ENCODE measurements around the gene SH3GL3.

Gene SH3GL3

DNA sequence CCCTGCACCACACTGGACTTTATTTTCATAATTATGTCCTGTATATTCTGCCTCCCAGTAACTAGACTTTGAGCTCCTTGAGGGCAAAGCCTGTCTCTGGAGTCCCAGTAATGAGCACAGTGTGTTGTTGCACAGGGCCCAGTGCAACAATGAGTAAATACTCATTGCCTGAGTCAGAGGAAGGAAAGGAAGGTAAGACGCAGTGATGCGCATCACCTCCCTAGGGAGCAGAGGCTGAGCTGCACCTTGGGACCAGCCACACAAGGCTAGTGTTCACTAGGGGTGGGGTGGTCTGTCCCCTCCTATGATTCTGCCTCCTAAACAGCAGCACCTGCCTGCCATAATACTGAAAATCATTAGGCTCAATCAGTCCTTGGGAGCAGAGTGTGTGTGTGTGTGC is 120.2 kb downstream of the SH3GL3 start:
- DNase-seq (ENCODE audit: low spot score) = no peak

DNA sequence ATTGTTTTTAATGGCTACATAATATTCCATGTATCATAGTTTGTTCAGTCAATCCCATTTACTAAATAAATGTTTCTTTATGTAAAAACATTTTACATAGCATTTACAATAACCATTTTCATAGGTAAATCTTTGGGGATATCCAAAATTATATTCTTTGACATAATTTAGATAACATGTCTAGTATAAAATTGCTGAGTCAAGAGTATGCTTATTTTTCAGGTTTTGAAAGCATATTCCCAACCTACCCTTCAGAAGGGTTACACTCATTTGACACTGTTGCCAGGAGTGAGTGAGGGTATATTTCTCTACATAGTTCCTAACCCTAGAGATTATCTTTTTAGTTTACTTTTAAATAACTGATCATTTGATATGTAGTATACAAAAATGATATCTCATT is 122.2 kb downstream of the SH3GL3 start:
- DNase-seq (ENCODE audit: low spot score) = no peak

DNA sequence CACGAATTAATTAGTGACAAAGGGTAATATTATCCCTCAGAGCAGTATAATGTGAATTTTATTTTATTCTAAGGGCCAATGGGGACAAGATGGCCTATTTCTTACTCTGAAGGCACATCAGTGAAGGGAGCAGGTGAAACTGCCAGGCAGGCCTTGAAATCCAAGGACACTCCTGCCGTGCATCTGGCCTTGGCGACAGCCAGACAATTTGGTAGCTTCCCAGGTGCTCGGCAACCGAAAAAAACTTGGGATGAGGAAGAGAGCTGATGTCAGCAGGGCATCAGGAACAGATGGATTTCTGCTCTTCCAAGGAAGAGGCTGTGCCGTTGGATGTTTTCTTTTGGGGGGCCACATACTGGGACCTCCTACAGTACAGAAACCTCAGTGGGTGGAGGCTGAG is 123.6 kb downstream of the SH3GL3 start:
- no peak for DNase-seq (ENCODE audit: low spot score)

DNA sequence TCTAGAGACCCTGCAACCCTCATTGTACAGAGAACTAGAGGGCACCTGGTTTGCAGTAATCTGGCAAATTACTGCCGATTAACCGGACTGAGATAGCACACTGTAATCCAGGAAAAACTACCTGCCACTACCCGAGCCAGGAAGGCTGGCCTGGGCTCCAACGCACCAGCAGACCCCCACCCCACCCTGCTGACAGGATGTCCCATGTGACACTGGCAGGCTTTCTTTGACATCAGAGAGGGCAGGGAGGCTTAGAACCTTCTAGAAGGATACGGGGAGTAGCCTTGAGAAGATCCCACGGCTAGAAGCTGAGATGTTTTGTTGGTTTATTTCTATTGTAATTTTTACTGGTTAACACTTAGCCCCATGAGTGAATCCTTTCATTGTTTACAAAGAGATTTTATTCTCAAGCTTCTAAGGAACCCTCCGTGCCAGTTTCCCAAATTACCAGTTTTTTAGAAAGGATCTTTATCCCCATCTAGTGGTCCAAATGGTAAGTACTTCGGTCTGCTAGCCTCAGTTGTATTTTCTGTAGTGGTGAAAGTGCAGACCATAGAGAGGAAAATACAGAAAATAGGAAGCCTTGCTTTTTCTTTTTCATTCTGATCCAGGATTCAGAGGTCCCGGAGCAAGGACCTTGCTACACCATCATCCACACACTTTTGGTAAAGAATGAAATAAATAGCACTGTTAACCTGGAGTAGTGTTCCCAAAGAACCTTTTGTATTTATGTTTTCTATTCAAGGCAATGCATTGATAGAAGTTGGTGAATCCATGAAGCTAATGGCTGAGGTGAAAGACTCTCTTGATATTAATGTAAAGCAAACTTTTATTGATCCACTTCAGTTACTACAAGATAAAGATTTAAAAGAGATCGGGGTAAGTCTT is 124.9 kb downstream of the SH3GL3 start:
- peak; percentile 88 for DNase-seq (ENCODE audit: low spot score)

DNA sequence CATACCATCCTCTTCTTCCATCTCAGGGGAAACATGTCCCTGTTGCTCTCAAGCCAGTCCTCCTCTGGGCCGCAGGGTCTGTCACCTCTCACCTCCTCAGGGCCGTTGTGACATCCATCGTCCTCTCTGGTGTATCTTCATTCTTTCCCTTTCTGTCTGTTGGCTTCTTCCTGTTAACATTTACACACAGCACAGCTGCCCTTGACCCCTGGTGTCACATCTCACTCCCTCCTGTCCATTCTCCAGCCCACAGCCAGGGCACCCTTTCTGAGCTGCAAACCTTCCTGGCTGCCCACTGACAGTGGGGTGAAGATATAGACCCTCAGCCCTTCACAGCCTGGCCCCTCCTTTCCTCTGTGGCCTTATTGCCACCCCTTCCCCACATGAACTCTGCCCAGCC is 127.2 kb downstream of the SH3GL3 start:
- no peak for DNase-seq (ENCODE audit: low spot score)

DNA sequence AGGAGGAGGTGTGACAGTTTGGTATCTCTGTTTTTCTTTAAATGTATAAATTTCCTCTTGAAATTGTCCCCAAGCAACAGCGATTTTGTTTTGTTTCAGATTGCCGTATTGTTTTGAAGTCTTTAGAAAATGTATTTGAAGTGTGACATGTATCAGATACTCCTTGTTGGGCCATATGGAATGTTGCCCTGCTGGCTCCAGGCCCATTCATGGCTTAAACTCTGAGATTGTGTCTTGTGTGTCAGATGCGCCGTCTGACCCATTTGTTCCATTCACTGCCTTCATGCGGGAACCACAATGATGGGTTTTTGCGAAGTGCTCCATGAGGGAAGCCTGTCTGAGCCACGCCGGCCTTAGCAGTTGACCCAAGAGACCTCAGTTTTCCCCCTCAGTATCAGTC is 131.6 kb downstream of the SH3GL3 start:
- no peak for DNase-seq (ENCODE audit: low spot score)

DNA sequence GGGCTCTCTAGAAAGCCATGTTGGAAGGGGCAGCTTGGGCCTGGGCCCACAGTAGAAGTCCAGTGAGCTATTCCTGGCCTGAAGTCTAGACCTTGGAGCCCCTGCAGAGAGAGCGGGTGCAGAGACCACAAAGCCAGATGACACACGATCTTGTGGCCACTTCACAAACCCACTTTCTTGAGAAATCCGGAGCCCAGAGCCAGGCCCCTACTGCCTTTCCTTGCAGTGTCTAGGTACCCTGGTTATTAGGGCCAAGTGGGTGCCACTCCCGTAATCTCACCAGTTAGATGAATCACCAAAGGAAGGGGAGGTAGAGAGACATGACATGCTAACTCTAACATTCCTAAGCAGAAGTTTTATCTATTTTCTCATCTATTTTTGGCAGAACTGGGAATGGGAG is 134.2 kb downstream of the SH3GL3 start:
- DNase-seq (ENCODE audit: low spot score) = no peak

DNA sequence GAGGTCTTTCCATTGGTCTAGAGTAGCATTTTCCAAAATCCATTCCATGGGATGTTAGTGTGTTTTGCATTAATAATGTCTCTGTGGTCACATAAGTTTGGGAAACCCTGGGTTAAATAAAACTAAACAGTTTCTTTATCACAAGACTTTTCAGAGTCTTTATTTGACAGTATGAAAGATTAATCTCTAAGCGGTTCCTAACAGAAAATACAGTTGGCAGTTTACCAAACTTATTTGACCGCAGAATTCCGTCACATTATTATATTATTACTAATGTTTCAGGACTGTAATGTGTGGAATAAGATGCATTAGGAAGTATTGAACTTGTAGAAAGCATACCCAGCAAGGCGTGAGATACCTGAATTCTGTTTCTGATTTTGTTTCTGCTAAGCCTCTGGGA is 135.2 kb downstream of the SH3GL3 start:
- no peak for DNase-seq (ENCODE audit: low spot score)

DNA sequence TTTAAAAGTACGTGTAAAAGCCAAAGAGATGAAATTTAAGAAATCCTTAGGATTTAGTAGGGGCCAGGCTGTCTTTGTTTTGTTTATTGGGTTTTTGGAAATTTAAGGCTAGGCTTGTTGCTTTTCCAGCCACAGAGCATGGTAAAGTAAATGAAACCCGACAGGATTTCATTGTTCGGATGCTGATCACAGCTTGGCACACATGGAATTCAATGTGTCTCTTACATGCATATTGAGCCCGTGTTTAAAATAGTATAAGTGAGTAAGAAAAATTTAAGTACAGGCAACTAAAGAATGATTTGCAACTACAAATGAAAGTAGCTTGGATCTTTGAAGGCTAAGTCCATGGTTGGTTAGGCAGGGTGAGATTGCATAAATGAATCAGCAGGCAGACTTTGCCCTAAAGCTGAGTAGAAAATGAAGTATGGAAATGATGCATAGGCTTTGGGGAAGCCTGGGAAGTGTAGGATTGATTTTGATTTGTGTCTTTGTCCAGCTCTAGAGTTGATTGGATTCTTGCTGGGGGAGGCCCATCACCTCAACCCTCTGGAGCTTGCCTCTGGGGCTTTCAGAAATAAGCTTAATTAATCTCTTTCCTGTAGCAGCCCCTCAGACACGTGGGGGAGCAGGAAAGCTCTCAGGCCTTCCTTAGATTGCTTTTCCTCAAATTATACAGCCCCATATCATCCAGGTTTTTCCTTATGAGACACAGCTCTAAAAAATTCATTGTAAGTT is 138.6 kb downstream of the SH3GL3 start:
- no peak for DNase-seq (ENCODE audit: low spot score)

DNA sequence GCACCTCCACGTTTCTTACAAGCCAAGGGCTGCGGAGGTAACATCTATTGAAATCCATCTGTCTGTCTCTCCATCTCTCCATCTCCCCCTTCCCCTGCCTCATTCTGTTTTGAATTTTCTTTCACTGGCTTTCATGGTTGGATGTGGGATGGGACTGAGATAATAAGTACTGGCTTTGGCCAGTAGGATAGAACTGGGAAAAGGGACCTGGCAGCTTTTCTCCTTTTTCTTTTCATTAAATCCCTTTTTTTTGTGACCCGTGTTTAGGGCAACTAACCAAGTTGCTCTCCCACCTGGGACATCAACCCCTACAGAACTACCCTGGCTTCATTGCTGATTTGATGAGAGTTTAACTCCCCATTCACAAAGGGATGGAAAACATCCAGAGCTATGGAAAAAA is 139.9 kb downstream of the SH3GL3 start:
- DNase-seq (ENCODE audit: low spot score) = no peak

DNA sequence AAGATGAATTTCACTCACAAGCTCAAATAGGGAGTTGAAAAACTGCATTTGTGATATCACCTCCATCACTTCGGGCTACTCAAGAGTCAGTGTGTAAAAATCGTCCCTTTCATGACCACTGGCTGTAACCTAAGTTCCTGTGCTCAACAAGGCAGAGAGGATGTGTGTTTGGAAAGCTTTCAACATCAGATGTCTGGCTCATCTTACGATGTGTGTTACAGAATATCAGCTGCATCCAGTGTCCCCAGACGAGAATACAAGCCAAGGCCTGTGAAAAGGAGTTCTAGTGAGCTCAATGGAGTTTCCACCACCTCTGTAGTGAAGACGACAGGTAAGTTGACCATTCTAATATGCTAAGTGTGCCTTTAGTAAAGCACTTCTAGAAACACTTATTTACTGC is 141.3 kb downstream of the SH3GL3 start:
- no peak for DNase-seq (ENCODE audit: low spot score)

DNA sequence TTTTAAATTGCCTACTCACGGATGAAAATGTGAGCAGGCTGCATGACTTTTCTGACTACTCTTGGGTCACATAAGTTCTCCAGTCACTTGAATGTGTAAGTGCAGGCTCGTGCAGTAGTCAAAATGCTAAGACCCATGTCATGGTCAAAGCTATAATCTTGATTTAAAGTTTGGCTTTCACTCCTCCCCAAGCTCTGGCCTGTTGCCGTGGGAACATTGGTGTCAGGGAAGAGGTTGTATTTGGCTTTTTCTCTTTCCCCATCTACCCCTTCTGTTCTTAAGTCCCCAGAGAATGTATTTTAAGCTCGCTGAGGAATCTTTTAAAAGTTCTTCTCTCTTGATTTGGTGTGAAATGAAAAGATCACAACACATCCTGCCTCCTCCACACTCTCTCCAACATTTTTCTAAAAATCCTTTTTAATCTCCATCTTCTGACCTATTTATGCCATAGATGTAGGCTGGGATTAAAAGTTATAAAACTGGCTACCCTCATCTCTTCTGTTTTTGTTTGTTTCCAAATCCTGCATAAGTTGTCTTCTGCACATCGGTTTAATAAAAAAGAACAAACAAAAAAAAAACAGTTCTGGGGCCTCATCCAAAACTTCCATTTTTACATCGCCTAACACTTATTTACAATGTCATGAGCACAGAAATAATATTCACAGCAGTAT is 145.4 kb downstream of the SH3GL3 start:
- no peak for DNase-seq (ENCODE audit: low spot score)

DNA sequence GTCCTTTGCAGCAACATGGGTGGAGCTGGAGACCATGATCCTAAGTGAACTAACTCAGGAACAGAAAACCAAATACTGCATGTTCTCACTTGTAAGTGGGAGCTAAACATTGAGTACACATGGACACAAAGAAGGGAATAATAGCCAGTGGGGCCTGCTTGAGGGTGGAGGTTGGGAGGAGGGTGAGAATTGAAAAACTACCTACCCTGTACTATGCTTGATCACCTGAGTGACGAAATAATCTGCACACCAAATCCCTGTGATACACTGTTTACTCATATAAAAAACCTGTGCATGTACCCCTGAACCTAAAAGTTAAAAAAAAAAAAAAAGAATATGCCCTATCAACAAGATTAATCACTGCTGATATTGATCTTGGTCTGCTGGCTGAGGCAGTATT is 148.1 kb downstream of the SH3GL3 start:
- no peak for DNase-seq (ENCODE audit: low spot score)

DNA sequence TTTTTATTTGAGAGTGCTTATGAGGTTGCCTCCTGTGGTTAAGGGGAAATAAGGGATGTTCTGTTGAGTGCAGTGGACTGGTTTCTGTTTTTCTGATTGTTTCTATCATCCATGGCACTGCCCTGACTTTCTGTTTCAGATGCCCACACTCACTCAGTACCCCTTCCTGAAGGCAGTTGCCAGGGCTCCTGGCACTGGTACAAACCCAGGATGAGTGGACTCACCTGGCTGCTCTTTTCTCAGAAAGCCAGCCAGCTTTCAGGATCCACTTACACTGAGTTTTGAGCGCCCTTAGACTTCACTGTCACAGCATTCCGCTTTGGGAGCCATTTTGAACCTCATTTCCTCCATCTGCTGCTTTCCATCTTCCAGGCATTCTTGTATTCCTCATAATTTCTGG is 150.9 kb downstream of the SH3GL3 start:
- no peak for DNase-seq (ENCODE audit: low spot score)

DNA sequence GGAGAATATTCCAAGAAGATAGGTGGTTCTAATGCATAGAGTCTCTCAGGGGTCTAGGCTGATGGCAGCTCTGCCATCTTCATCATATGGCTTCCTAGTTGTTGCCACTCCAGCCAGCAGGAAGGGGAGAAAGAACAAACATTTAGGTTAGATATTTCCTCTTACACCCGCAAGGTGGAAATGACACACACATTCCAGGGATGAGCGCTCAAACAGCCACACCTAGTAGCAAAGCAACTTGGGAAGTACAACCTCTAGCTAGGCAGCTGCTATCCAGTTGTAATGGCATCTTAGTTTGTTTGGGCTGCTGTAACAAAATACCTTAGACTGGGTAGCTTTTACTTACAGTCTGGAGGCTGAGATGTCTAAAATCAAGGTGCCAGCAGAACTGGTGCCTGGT is 154.9 kb downstream of the SH3GL3 start:
- no peak for DNase-seq (ENCODE audit: low spot score)

DNA sequence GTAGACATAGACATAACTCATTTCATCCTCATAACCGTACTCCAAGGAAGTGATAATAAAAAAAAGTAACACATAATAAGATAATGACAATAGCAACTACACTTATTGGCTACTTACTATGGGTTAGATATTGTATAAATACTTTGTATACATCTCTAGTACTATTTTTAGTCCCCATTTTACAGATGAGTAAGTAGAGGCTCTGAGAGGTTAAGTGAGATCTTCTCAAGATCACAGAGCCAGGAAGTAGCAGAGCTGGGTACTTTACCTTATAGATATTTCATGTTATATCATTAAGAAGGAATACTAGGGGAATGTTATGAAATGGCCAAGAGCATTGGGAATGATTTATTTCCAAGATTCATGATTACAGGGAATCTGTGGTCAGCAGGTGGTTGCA is 157.4 kb downstream of the SH3GL3 start:
- no peak for DNase-seq (ENCODE audit: low spot score)

DNA sequence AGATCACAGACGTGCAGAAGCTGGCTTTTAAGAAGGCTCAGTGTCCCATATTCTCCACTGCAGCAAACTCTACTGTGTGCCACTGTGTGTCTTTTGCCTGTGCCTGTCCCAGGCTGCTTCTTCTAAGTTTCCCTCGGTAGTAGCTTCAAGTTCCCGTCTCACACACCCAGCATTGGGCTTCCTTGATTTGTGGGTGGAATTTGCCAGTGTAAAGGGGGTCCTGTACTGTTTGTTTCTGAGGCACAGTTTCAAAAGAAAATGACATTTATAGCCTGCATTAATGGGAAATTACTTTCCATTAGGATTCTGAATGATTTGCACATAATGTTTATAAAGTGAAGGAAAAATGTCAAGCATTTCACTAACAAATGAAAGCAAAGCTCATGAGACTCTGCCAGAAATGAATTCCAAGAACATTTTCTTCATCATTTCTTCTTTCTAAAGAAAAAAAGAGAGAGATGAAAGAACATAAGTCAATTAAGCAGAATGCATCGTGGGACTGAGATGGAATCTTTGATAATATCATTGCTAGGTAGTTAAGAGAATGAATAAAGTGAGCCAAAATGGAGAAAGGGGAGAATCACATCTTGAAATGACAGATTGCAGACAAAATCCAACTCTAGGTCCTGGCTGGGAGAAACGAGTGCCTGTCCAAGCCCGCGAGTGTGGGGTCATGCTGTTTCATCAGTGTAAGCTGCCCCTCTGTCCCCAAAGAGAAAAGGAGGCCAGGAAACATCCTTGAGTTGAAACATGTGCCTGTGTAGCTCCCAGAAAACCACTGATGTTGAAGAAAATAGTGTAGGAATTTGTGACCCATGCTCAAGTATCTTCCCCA is 158.2 kb downstream of the SH3GL3 start:
- DNase-seq (ENCODE audit: low spot score) = no peak

DNA sequence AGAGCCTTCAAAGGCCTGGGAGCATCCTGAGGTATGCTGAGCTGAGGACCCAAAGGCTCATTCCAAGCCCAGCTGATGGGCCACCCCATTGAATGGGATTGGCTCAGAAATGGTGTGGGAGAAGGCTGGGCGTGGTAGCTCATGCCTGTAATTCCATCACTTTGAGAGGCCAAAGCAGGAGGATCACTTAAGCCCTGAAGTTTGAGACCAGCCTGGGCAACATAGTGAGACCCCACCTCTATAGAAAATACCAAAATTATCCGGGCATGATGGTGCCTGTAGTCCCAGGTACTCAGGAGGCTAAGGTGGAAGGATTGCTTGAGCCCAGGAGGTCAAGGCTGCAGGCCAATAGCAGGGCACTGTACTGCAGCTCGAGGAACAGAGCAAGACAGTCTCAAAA is 163.0 kb downstream of the SH3GL3 start:
- no peak for DNase-seq (ENCODE audit: low spot score)

DNA sequence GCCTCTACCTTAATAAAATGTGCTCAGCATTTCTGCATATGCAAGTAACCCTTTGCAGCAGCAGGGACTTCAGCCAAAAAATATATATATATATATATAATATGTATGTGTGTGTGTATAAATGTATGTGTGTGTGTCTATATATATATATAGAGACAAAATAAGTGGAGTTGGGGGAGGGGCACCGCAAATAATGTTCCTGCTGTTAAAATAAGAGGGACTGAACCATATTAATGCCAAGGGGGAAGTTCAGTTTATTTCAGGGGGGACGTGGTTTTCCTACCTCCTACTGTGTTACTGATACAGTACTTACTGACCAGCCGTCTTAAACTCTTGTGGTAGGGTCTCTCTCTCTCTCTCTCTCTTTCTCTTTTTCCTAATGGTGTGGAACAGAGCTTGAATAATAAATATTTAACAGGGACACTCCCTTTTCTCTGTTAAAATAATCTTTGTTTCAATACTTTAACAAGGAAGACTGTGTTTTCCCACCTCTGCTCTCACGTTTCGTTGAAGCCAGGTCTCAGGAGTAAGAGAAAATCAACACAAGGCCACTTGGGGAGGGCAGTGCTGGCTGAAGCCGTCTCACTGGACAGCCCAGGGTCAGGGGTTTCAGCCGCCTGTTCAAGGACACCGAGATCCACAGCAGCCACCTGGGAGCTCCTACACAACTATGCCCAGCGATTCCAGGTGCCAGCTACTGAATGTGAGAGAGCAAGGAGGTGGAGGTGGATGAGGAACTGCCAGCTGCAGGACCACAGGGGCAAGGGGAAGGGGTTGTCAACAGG is 164.0 kb downstream of the SH3GL3 start:
- DNase-seq (ENCODE audit: low spot score) = no peak

DNA sequence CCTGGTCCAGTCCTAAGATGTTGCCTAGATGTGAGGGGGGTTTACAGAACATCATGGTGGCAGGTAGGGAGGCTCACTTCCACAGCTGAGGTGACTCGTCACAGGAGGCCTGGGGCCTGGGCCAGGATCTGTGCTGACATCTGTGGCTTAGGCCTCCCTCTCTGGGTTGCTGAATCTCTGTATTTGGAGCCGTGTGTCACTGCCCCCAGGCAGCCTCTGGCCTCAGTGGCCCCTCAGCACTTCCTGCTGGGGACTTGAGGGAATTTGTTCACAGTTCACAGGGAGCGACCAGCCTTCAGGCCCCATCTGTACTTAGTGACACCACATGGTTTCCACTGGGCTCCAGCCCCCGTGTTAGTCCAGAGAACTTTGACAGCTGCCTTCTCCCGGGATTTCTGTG is 165.1 kb downstream of the SH3GL3 start:
- no peak for DNase-seq (ENCODE audit: low spot score)

DNA sequence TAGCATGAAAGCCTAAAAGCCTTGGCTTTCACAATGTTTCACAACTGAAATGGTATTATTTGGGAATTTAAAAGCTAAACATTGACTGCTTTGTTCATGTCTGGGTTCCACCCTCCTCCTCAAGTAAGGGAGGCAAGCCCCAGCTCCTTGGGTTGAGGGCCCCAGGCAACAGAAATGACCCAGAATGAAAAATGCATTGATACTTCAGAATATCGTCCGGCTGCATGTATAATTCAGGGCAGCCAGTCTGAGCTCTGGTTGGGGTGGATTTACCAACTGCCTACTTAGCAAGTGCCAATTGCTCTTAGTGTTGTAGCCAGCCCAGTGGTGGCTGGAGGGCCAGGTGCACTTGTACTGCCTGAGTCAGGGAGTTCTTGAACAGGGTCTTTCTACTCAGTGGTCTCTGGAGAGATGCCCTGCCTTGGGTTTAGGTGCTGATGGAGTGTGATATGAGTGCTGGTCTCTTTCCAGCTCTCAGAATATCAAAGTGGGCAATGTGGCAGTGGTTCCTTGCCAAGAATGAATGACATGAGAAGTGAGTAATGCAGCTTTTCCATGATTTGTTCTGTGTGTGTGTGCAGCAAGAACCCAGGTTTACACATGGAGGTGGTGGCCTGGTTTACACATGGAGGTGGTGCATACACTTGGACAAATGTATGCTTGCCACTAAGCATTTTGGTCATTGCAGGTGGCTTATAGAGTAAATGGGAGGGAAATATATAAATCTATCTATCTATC is 165.9 kb downstream of the SH3GL3 start:
- peak; percentile 18 for DNase-seq (ENCODE audit: low spot score)

Data from putamen (tissue), 1 donor.